HT-29 (cell line): ENCODE results near the gene MTNR1B. TPM values are rescaled to one million over a fixed set of nuclear protein-coding genes. Genes with fewer than 3 reads are reported as not detected.

Source experiments
- small RNA-seq: library from RNA; depleted of rRNA; stranded (forward); fragments of <200 nt; gene quantifications from one replicate; pipeline ENCODE3, GENCODE V24; 2014
- total RNA-seq: library from RNA; depleted of rRNA; stranded (reverse); fragments of >200 nt; shearing (Covaris generic); gene quantifications from 2 replicates; pipeline ENCODE4 v1.2.3, GENCODE V29; 2014; rRNA removed

Gene MTNR1B
- total RNA-seq, 1 experiment from 2014 or later = not detected

Small RNA genes within 50 kb of the gene (small RNA-seq; reads per million reads assigned to genes)
- gene SNRPGP16 = not detected

Other genes starting within 250 kb of the MTNR1B start
- gene SLC36A4, start 228.3 kb downstream of the MTNR1B start, total RNA-seq = 2.3 and 2.7 TPM in 2 replicates